Measurements from ENCODE around the gene DRICH1. TPM values are rescaled to one million over a fixed set of nuclear protein-coding genes. Genes with fewer than 3 reads are reported as not detected.
"Not testable (repeated sequence)": the region's sequence is repeated elsewhere in the genome, so short reads cannot be mapped to it uniquely, and the experiment has no call there.

The DRICH1 gene
- total RNA-seq, 4 donors from 2014 or later, result 2.2 TPM; not detected in 3

- Histone ChIP-seq H3K4me3 (no peak overlapping the region), H3K4me1 (no peaks in the 10 kb centered on the region), H3K36me3 (peaks cover 0 to 46% of the 10 kb centered on the region in 2 donors), H3K9me3 (no peaks in the 10 kb centered on the region), H3K27me3 (no peaks in the 10 kb centered on the region), H3K27ac (no peak overlapping the region)
- TF ChIP-seq CTCF (IDR thresholded peaks at IDR 0.05), result no peak
- TF ChIP-seq POLR2A (IDR thresholded peaks at IDR 0.05), result no peak
- no peak for TF ChIP-seq POLR2AphosphoS5 (IDR thresholded peaks at IDR 0.05)
- no peak for TF ChIP-seq EP300 (IDR thresholded peaks at IDR 0.05)
- WGBS, 2 donors (ENCODE audit: low coverage in 1 of 2), result 90% methylated on average over 2 of the region's 7 CpGs; no CpG with 5 or more reads in 1 of the 2 donors
- no peak for ATAC-seq
These were observed 20.2 kb upstream of the DRICH1 start for GRCh38 chr22:23652286-23652685.

GRCh38 chr22:23651676-23652075 lies 19.6 kb upstream of the DRICH1 start:
- 60 to 100% methylated on average over 2 to 4 of the region's 6 CpGs for WGBS, 2 donors (ENCODE audit: low coverage in 1 of 2)
- H3K4me3 ChIP-seq, result no peak overlapping the region
- H3K27ac ChIP-seq, result no peak overlapping the region
- no peaks in the 10 kb centered on the region for H3K27me3 ChIP-seq
- no peaks in the 10 kb centered on the region for H3K4me1 ChIP-seq
- no peak for TF ChIP-seq EP300 (IDR thresholded peaks at IDR 0.05)
- TF ChIP-seq POLR2AphosphoS5 (IDR thresholded peaks at IDR 0.05), result no peak
- no peak for TF ChIP-seq CTCF (IDR thresholded peaks at IDR 0.05)
- TF ChIP-seq POLR2A (IDR thresholded peaks at IDR 0.05), result no peak
- no peaks in the 10 kb centered on the region for H3K9me3 ChIP-seq
- peaks cover 0 to 40% of the 10 kb centered on the region in 2 donors for H3K36me3 ChIP-seq
- no peak for ATAC-seq

DNA sequence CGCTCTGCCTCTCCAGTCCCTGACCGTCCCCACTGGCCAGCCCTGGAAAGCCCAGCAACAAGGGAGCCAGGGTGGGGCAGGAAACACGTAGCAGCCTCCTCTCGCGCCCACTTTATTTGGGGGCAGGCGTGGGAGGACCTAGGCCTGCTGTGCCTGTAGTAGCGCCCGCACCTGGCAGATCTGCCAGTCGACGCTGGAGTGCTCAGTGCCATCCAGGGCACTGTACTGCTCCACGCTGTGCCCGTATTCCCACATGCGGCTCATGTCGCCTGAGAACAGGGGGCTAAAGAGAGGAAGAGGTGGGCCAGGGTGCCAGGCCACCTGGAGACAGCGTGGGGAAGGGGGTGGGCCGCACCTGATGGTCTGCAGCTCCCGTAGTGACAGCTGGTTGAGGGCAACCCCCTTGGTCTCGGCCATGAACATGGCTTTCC lies 17.0 kb upstream of the DRICH1 start:
- H3K4me1 ChIP-seq, result no peaks in the 10 kb centered on the region
- no peaks in the 10 kb centered on the region for H3K9me3 ChIP-seq
- H3K27ac ChIP-seq, result no peak overlapping the region
- 93% methylated on average over 9 of the region's 18 CpGs; no CpG with 5 or more reads in 1 of the 2 donors for WGBS, 2 donors (ENCODE audit: low coverage in 1 of 2)
- H3K4me3 ChIP-seq, result no peak overlapping the region
- peaks cover 0 to 30% of the 10 kb centered on the region in 2 donors for H3K36me3 ChIP-seq
- ATAC-seq, result peak; percentile 13
- TF ChIP-seq CTCF (IDR thresholded peaks at IDR 0.05), result no peak
- TF ChIP-seq EP300 (IDR thresholded peaks at IDR 0.05), result no peak
- TF ChIP-seq POLR2AphosphoS5 (IDR thresholded peaks at IDR 0.05), result no peak
- no peak for TF ChIP-seq POLR2A (IDR thresholded peaks at IDR 0.05)
- no peaks in the 10 kb centered on the region for H3K27me3 ChIP-seq

DNA sequence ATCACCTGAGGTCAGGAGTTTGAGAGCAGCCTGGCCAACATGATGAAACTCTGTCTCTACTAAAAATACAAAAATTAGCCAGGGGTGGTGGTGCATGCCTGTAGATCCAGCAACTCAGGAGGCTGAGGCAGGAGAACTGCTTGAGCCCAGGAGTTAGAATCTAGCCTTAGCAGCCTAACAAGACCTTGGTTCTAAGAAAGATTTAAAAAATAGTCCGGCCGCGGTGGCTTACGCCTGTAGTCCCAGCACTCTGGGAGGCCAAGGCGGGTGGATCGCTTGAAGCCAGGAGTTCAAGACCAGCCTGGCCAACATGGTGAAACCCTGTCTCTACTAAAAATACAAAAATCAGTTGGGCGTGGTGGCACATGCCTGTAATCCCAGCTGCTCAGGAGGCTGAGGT lies 14.4 kb upstream of the DRICH1 start:
- 88 to 98% methylated on average over 6 to 7 of the region's 7 CpGs for WGBS, 2 donors (ENCODE audit: low coverage in 1 of 2)
- not testable (repeated sequence) for H3K27ac ChIP-seq, H3K9me3 ChIP-seq, H3K4me3 ChIP-seq, H3K4me1 ChIP-seq, ATAC-seq, H3K27me3 ChIP-seq
- peaks cover 0 to 10% of the 10 kb centered on the region in 2 donors for H3K36me3 ChIP-seq

GRCh38 chr22:23640206-23640605 lies 8.1 kb upstream of the DRICH1 start:
- not testable (repeated sequence) for ATAC-seq, H3K4me3 ChIP-seq, H3K4me1 ChIP-seq, H3K36me3 ChIP-seq, H3K27ac ChIP-seq, H3K9me3 ChIP-seq, H3K27me3 ChIP-seq
- WGBS, 2 donors (ENCODE audit: low coverage in 1 of 2), result 70 to 100% methylated on average over 1 to 2 of the region's 6 CpGs

GRCh38 chr22:23639661-23640060 lies 7.5 kb upstream of the DRICH1 start:
- no peaks in the 10 kb centered on the region for H3K36me3 ChIP-seq
- H3K4me3 ChIP-seq, result no peak overlapping the region
- H3K27me3 ChIP-seq, result no peaks in the 10 kb centered on the region
- no peaks in the 10 kb centered on the region for H3K9me3 ChIP-seq
- H3K27ac ChIP-seq, result no peak overlapping the region
- no peak for ATAC-seq
- WGBS, 2 donors (ENCODE audit: low coverage in 1 of 2), result 78 to 90% methylated on average over 2 to 4 of the region's 7 CpGs
- H3K4me1 ChIP-seq, result no peaks in the 10 kb centered on the region
- no peak for TF ChIP-seq EP300 (IDR thresholded peaks at IDR 0.05)
- TF ChIP-seq CTCF (IDR thresholded peaks at IDR 0.05), result no peak

Data from gastroesophageal sphincter (tissue), 4 donors.